Hepatic stellate cell (primary cell): Measurements from ENCODE around the gene OR6Y1.

Source experiments
- DNase-seq: peaks from one replicate; pipeline ENCODE4 v3.0.0; 2011; ENCODE audit warnings: low spot score

OR6Y1 gene

GRCh38 chr1:158506369-158506987 is 47.7 kb downstream of the OR6Y1 start:
- DNase-seq: peak; percentile 1

- DNase-seq: no peak
These were observed 57.8 kb downstream of the OR6Y1 start for GRCh38 chr1:158496374-158496773.

- DNase-seq: no peak
These were observed 59.4 kb downstream of the OR6Y1 start for GRCh38 chr1:158494796-158495195.
